Measurements from ENCODE around the gene FAM120B. TPM values are rescaled to one million over a fixed set of nuclear protein-coding genes. Genes with fewer than 3 reads are reported as not detected.

Gene FAM120B
- total and polyA plus RNA-seq, 2 donors (not counting 1 experiment from before 2014, with no cell fraction given) = 14.4 to 19.3 TPM

DNA sequence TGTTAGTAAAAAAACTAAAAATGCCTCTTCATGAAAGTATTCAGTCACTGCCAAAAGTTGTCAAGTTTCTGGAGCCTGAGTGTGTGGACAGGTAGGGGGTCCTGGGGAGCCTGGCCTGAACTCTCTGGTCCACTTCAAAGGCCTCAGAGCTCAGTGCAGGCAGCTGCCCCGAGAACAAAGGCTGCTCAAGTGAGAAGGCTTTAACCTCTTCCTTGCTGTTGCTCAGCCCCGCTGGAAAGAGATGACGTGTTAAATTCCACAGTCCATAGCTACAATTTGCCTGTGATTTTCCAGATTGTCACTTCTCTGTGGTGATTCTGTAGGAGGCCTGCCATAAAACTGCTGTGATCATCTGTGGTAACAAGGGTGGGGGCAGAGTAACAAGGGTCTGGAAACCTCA lies 96.9 kb downstream of the FAM120B start:
- peak; percentile 39 to 92 for DNase-seq (ENCODE audit: low read depth in 2 of 2)
- no peak overlapping the region for H3K4me3 ChIP-seq (replicated peaks in 1 of 4; ENCODE audit: control extremely low read depth in 1 of 4, insufficient read depth in 1 of 4, low read depth in 3 of 4, low read length in 4 of 4)
- H3K79me2 ChIP-seq (ENCODE audit: control insufficient read depth, insufficient read depth, low read length) = no peaks in the 10 kb centered on the region
- TF ChIP-seq, protein P1, sequence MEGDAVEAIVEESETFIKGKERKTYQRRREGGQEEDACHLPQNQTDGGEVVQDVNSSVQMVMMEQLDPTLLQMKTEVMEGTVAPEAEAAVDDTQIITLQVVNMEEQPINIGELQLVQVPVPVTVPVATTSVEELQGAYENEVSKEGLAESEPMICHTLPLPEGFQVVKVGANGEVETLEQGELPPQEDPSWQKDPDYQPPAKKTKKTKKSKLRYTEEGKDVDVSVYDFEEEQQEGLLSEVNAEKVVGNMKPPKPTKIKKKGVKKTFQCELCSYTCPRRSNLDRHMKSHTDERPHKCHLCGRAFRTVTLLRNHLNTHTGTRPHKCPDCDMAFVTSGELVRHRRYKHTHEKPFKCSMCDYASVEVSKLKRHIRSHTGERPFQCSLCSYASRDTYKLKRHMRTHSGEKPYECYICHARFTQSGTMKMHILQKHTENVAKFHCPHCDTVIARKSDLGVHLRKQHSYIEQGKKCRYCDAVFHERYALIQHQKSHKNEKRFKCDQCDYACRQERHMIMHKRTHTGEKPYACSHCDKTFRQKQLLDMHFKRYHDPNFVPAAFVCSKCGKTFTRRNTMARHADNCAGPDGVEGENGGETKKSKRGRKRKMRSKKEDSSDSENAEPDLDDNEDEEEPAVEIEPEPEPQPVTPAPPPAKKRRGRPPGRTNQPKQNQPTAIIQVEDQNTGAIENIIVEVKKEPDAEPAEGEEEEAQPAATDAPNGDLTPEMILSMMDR (conservative IDR thresholded peaks at IDR 0.05 in 1 of 2, IDR thresholded peaks at IDR 0.05 in 1 of 2; ENCODE audit: low read depth in 1 of 2, low read length in 2 of 2) = no peak
- no peak for TF ChIP-seq EZH2 (IDR thresholded peaks at IDR 0.05; ENCODE audit: low read length, missing control alignments)
- H3K4me2 ChIP-seq (ENCODE audit: extremely low read depth, insufficient read depth, low read length) = no peak overlapping the region
- H4K20me1 ChIP-seq (ENCODE audit: control insufficient read depth, extremely low read depth, insufficient read depth, low read length) = no peaks in the 10 kb centered on the region
- H3K9ac ChIP-seq (ENCODE audit: insufficient read depth, low read length) = no peak overlapping the region
- no peaks in the 10 kb centered on the region for H3K9me3 ChIP-seq (ENCODE audit: control insufficient read depth, insufficient read depth, low read depth, low read length)
- H3K27ac ChIP-seq (ENCODE audit: insufficient read depth, low read length) = peak overlapping the region; percentile 41
- H3K27me3 ChIP-seq (ENCODE audit: control insufficient read depth, insufficient read depth, low read length) = no peaks in the 10 kb centered on the region
- peaks cover 9% of the 10 kb centered on the region for H3K36me3 ChIP-seq (ENCODE audit: control insufficient read depth, insufficient read depth, low read length)
- peaks cover 25% of the 10 kb centered on the region for H3K4me1 ChIP-seq (ENCODE audit: control insufficient read depth, extremely low read depth, insufficient read depth, low read length)
- no peak overlapping the region for H2AFZ ChIP-seq (ENCODE audit: low read length)

DNA sequence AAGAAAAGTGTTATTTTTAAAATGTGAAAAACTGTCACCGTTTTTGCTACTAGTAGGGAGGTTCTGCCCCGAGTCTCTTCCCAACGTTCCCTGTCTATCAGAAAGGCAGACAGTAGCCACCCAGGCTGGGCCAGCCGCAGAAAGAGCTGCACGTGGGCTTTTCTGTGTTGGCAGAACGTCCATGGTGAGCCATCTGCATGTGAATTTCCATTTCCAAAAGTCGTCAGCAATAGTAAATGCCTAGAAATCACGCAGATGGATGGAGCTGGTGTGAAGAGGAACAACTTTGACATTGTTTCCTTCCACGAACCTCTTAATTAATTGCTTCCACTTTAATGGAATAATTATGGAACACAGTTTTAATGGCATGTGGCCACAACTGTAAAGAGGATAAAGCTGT lies 97.5 kb downstream of the FAM120B start:
- Histone ChIP-seq H3K27ac (ENCODE audit: insufficient read depth, low read length) (peak overlapping the region; percentile 41), H3K4me3 (replicated peaks in 1 of 4; ENCODE audit: control extremely low read depth in 1 of 4, insufficient read depth in 1 of 4, low read depth in 3 of 4, low read length in 4 of 4) (no peak overlapping the region), H3K27me3 (ENCODE audit: control insufficient read depth, insufficient read depth, low read length) (no peaks in the 10 kb centered on the region), H3K9ac (ENCODE audit: insufficient read depth, low read length) (no peak overlapping the region), H2AFZ (ENCODE audit: low read length) (no peak overlapping the region), H3K4me2 (ENCODE audit: extremely low read depth, insufficient read depth, low read length) (no peak overlapping the region), H3K4me1 (ENCODE audit: control insufficient read depth, extremely low read depth, insufficient read depth, low read length) (peaks cover 25% of the 10 kb centered on the region), H3K36me3 (ENCODE audit: control insufficient read depth, insufficient read depth, low read length) (peaks cover 9% of the 10 kb centered on the region), H3K79me2 (ENCODE audit: control insufficient read depth, insufficient read depth, low read length) (no peaks in the 10 kb centered on the region), H3K9me3 (ENCODE audit: control insufficient read depth, insufficient read depth, low read depth, low read length) (no peaks in the 10 kb centered on the region), H4K20me1 (ENCODE audit: control insufficient read depth, extremely low read depth, insufficient read depth, low read length) (no peaks in the 10 kb centered on the region)
- DNase-seq (ENCODE audit: low read depth in 2 of 2) = peak in 1 of 2 donors; percentile 82
- no peak for TF ChIP-seq EZH2 (IDR thresholded peaks at IDR 0.05; ENCODE audit: low read length, missing control alignments)
- TF ChIP-seq, protein P1 (conservative IDR thresholded peaks at IDR 0.05 in 1 of 2, IDR thresholded peaks at IDR 0.05 in 1 of 2; ENCODE audit: low read depth in 1 of 2, low read length in 2 of 2) = no peak

DNA sequence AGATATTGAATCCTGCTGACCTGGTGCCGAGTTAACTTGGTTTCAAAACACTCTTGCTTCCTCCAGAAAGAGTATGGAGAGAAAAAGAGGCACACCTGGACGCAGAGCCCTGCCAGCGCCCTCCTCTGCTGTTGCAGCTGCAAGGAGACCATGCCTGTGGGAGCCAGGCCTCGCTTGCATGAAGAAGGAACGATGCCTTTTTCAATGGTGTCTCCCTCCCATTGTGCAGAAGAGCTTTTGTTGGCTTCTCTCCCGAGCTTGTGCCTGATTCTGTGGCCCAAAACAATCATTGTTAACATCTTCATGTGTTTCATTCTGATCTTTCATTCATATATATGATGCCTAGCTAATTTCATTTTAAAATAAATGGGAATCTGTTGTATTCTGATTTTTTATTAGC lies 98.1 kb downstream of the FAM120B start:
- H3K9me3 ChIP-seq (ENCODE audit: control insufficient read depth, insufficient read depth, low read depth, low read length) = no peaks in the 10 kb centered on the region
- peak in 1 of 2 donors; percentile 26 for DNase-seq (ENCODE audit: low read depth in 2 of 2)
- no peaks in the 10 kb centered on the region for H3K79me2 ChIP-seq (ENCODE audit: control insufficient read depth, insufficient read depth, low read length)
- peak overlapping the region; percentile 85 for H3K27ac ChIP-seq (ENCODE audit: insufficient read depth, low read length)
- no peak overlapping the region for H3K4me3 ChIP-seq (replicated peaks in 1 of 4; ENCODE audit: control extremely low read depth in 1 of 4, insufficient read depth in 1 of 4, low read depth in 3 of 4, low read length in 4 of 4)
- no peak overlapping the region for H2AFZ ChIP-seq (ENCODE audit: low read length)
- peaks cover 9% of the 10 kb centered on the region for H3K36me3 ChIP-seq (ENCODE audit: control insufficient read depth, insufficient read depth, low read length)
- peak overlapping the region; percentile 17 for H3K4me2 ChIP-seq (ENCODE audit: extremely low read depth, insufficient read depth, low read length)
- H4K20me1 ChIP-seq (ENCODE audit: control insufficient read depth, extremely low read depth, insufficient read depth, low read length) = no peaks in the 10 kb centered on the region
- no peak overlapping the region for H3K9ac ChIP-seq (ENCODE audit: insufficient read depth, low read length)
- H3K4me1 ChIP-seq (ENCODE audit: control insufficient read depth, extremely low read depth, insufficient read depth, low read length) = peaks cover 25% of the 10 kb centered on the region
- no peak for TF ChIP-seq EZH2 (IDR thresholded peaks at IDR 0.05; ENCODE audit: low read length, missing control alignments)
- TF ChIP-seq, protein P1 (conservative IDR thresholded peaks at IDR 0.05 in 1 of 2, IDR thresholded peaks at IDR 0.05 in 1 of 2; ENCODE audit: low read depth in 1 of 2, low read length in 2 of 2) = no peak
- no peaks in the 10 kb centered on the region for H3K27me3 ChIP-seq (ENCODE audit: control insufficient read depth, insufficient read depth, low read length)
